CD4-positive, alpha-beta T cell treated with Interleukin-17A for 4 hours (primary cell): ENCODE measurements around the gene ZCCHC24.

ENCODE experiments used
- DNase-seq: peaks from one replicate; pipeline ENCODE4 v3.0.0-alpha.2; 2020; ENCODE audit warnings: mixed read lengths

Gene ZCCHC24

GRCh38 chr10:79394664-79395063 lies 50.8 kb downstream of the ZCCHC24 start:
- DNase-seq = no peak

GRCh38 chr10:79393924-79394610 lies 51.4 kb downstream of the ZCCHC24 start:
- DNase-seq = no peak

- DNase-seq = no peak
These were observed 52.1 kb downstream of the ZCCHC24 start for GRCh38 chr10:79393221-79393923.

GRCh38 chr10:79392506-79393176 lies 52.8 kb downstream of the ZCCHC24 start:
- no peak for DNase-seq

- no peak for DNase-seq
These were observed 53.4 kb downstream of the ZCCHC24 start for GRCh38 chr10:79392020-79392398.

GRCh38 chr10:79391231-79392019 lies 54.0 kb downstream of the ZCCHC24 start:
- no peak for DNase-seq

- no peak for DNase-seq
These were observed 54.7 kb downstream of the ZCCHC24 start for GRCh38 chr10:79390551-79391229.

GRCh38 chr10:79390057-79390456 lies 55.4 kb downstream of the ZCCHC24 start:
- DNase-seq = no peak

GRCh38 chr10:79387974-79388850 lies 57.2 kb downstream of the ZCCHC24 start:
- no peak for DNase-seq

GRCh38 chr10:79387466-79387973 lies 57.9 kb downstream of the ZCCHC24 start:
- no peak for DNase-seq

- DNase-seq = no peak
These were observed 58.6 kb downstream of the ZCCHC24 start for GRCh38 chr10:79386637-79387465.

GRCh38 chr10:79385804-79386531 lies 59.5 kb downstream of the ZCCHC24 start:
- no peak for DNase-seq

GRCh38 chr10:79385392-79385795 lies 60.0 kb downstream of the ZCCHC24 start:
- DNase-seq = no peak

GRCh38 chr10:79384773-79385391 lies 60.5 kb downstream of the ZCCHC24 start:
- no peak for DNase-seq

GRCh38 chr10:79383974-79384606 lies 61.3 kb downstream of the ZCCHC24 start:
- no peak for DNase-seq

GRCh38 chr10:79382491-79382941 lies 62.9 kb downstream of the ZCCHC24 start:
- DNase-seq = no peak

GRCh38 chr10:79381804-79382221 lies 63.6 kb downstream of the ZCCHC24 start:
- no peak for DNase-seq

GRCh38 chr10:79380946-79381721 lies 64.3 kb downstream of the ZCCHC24 start:
- no peak for DNase-seq
